NCI-H2171 treated with DMSO at 0.1 percent for 48 hours (cell line): ENCODE data around the gene SEMA4D.

Experiments used
- DNase-seq: peaks from one replicate; lab custom pipeline; 2025; lab: John Stamatoyannopoulos, UW

SEMA4D gene

GRCh38 chr9:89313842-89314241, 184.1 kb downstream of the SEMA4D start:
- DNase-seq: peak; percentile 20

DNA sequence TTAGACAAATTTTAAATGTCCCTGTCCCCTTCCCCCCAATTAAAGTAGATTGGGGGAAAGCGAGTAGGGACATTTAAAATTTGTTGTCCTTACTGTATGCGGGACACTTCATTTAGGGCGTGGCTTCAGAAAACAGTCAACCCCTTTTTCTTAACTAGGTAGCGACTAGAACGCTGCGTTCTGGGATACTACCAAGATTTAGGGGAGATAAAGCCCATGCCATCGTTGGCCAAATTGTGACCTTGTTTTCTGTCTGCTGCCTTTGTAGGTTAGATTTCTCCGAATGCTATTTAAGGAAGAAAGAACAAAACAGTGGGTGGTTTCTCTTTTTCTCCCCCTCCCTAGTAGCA, 185.7 kb downstream of the SEMA4D start:
- peak; percentile 19 for DNase-seq

DNA sequence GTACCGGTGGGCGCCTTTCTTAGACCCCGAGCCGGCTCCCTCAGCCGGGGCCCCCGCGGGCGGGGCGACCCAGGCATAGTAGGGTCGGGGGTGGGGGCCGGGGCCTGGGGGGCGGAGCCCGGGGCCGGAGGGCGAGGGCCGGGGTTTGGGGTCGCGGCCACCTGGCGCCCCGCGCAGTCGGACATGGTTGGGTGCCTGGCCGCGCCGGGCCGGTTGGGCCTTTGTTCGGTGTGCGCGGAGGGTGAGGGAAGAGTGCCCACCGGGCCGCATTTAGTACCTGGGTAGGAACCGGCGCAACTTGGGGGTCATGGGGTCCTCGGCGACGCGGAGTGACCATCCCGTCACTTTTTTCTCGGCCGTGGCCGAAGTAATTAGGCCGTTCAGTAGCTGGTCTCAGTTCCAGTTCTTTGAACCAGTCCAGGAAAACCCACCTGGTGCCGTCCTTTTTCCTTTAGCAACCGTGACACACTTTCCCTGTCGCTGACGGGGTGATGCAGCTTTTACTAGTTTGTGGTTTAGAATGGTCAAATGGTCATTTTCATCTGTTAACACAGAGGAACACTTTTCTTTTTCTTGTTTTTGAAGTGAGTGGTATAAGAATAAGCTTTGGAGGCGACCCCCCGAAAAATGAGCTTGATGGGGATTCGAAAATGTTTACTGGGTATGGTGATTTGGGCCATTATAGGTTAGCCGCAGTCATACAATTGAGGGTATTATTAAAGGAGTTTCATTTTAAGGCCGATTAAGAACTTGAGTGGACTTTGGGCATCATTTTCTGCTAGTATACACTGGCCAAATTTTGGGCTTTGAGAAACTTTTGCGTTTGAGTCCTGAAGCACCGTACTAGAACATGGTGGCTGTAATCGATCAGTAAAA, 186.3 kb downstream of the SEMA4D start:
- DNase-seq: no peak
